Left ventricle myocardium inferior (tissue), 1 donor: ENCODE results near the gene PDXK. TPM values are rescaled to one million over a fixed set of nuclear protein-coding genes. Genes with fewer than 3 reads are reported as not detected.

Source experiments
- DNase-seq: peaks from one replicate; pipeline ENCODE4 v3.0.0-alpha.2; 2020
- H3K27ac ChIP-seq: fragments of 200-600 bp; replicated peaks from 2 replicates; pipeline ENCODE4 v1.8.0; 2021
- H3K27me3 ChIP-seq: fragments of 200-600 bp; 2 replicates; pipeline ENCODE4 v1.8.0; 2021; ENCODE audit warnings: low read depth
- H3K36me3 ChIP-seq: fragments of 200-600 bp; 2 replicates; pipeline ENCODE4 v1.8.0; 2021
- H3K4me1 ChIP-seq: fragments of 200-600 bp; 2 replicates; pipeline ENCODE4 v1.8.0; 2021
- H3K4me3 ChIP-seq: fragments of 200-600 bp; 2 replicates; pipeline ENCODE4 v1.8.0; 2021; ENCODE audit warnings: mild to moderate bottlenecking, moderate library complexity
- H3K9me3 ChIP-seq: fragments of 200-600 bp; replicated peaks from 2 replicates; pipeline ENCODE4 v1.8.0; 2021
- intact Hi-C: fragments of 100-400 bp; cut with micrococcal nuclease; formaldehyde crosslinking; loops from one replicate; pipeline ENCODE4 v1.11.0; 2022
- total RNA-seq: library from RNA; stranded (reverse); fragmentation: NEBNext Ultra II Directional; extraction: Animal tissue kit (Norgen Biotek cat#: 25700); gene quantifications from one replicate; pipeline ENCODE4 v1.2.1, GENCODE V29; 2021
- TF ChIP-seq, protein P1 (sequence below): fragments of 200-600 bp; IDR thresholded peaks from 2 replicates; pipeline ENCODE4 v1.8.0; 2021; ENCODE audit warnings: antibody characterized with exemption, mild to moderate bottlenecking, borderline replicate concordance
- donor health status: DM: no; HTN: yes; CAD: no; lungs with severe emphysema.

The PDXK gene
- total RNA-seq, 1 donor from 2014 or later, result 88.4 TPM

- Histone ChIP-seq H3K9me3 (no peaks in the 10 kb centered on the region), H3K27ac (no peak overlapping the region), H3K36me3 (no peaks in the 10 kb centered on the region), H3K4me3 (no peak overlapping the region), H3K4me1 (no peaks in the 10 kb centered on the region), H3K27me3 (no peaks in the 10 kb centered on the region)
- no peak for DNase-seq
- TF ChIP-seq, protein P1, sequence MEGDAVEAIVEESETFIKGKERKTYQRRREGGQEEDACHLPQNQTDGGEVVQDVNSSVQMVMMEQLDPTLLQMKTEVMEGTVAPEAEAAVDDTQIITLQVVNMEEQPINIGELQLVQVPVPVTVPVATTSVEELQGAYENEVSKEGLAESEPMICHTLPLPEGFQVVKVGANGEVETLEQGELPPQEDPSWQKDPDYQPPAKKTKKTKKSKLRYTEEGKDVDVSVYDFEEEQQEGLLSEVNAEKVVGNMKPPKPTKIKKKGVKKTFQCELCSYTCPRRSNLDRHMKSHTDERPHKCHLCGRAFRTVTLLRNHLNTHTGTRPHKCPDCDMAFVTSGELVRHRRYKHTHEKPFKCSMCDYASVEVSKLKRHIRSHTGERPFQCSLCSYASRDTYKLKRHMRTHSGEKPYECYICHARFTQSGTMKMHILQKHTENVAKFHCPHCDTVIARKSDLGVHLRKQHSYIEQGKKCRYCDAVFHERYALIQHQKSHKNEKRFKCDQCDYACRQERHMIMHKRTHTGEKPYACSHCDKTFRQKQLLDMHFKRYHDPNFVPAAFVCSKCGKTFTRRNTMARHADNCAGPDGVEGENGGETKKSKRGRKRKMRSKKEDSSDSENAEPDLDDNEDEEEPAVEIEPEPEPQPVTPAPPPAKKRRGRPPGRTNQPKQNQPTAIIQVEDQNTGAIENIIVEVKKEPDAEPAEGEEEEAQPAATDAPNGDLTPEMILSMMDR, result no peak
- intact Hi-C loops, result no loop called here
Observed at GRCh38 chr21:43783098-43783700, 64.3 kb downstream of the PDXK start.

GRCh38 chr21:43785134-43785533, 66.2 kb downstream of the PDXK start:
- Histone ChIP-seq H3K4me3 (no peak overlapping the region), H3K27ac (no peak overlapping the region), H3K36me3 (no peaks in the 10 kb centered on the region), H3K27me3 (no peaks in the 10 kb centered on the region), H3K9me3 (no peaks in the 10 kb centered on the region), H3K4me1 (peaks cover 14% of the 10 kb centered on the region)
- TF ChIP-seq, protein P1, result no peak
- no peak for DNase-seq
- intact Hi-C loops, result no loop called here

- H3K27me3 ChIP-seq, result no peaks in the 10 kb centered on the region
- DNase-seq, result no peak
- TF ChIP-seq, protein P1, result no peak
- peaks cover 1% of the 10 kb centered on the region for H3K36me3 ChIP-seq
- no peaks in the 10 kb centered on the region for H3K9me3 ChIP-seq
- H3K4me1 ChIP-seq, result peaks cover 24% of the 10 kb centered on the region
- H3K4me3 ChIP-seq, result no peak overlapping the region
- intact Hi-C loops, result no loop called here
- no peak overlapping the region for H3K27ac ChIP-seq
Observed at GRCh38 chr21:43786300-43786806, 67.4 kb downstream of the PDXK start.

GRCh38 chr21:43786807-43787440, 68.0 kb downstream of the PDXK start:
- Histone ChIP-seq H3K9me3 (no peaks in the 10 kb centered on the region), H3K36me3 (peaks cover 7% of the 10 kb centered on the region), H3K27ac (no peak overlapping the region), H3K27me3 (no peaks in the 10 kb centered on the region), H3K4me1 (peaks cover 24% of the 10 kb centered on the region), H3K4me3 (no peak overlapping the region)
- intact Hi-C loops, result no loop called here
- TF ChIP-seq, protein P1, result no peak
- no peak for DNase-seq

GRCh38 chr21:43789276-43790009, 70.5 kb downstream of the PDXK start, which contains the start of gene RRP1:
Gene RRP1, plus strand, starts transcription at chr21:43789577. Its CDS starts 53 bp downstream, at chr21:43789630.
- Histone ChIP-seq H3K27ac (peak within 1 kb of the TSS; percentile 91), H3K27me3 (no peaks in the 10 kb centered on the region), H3K4me1 (peaks cover 24% of the 10 kb centered on the region), H3K36me3 (peaks cover 31% of the 10 kb centered on the region), H3K9me3 (no peaks in the 10 kb centered on the region), H3K4me3 (peak within 1 kb of the TSS; percentile 94)
- intact Hi-C loops, result no loop called here
- TF ChIP-seq, protein P1, result peak; percentile 99
- peak; percentile 90 for DNase-seq
